ENCODE data around the gene TPD52L2.

DNA sequence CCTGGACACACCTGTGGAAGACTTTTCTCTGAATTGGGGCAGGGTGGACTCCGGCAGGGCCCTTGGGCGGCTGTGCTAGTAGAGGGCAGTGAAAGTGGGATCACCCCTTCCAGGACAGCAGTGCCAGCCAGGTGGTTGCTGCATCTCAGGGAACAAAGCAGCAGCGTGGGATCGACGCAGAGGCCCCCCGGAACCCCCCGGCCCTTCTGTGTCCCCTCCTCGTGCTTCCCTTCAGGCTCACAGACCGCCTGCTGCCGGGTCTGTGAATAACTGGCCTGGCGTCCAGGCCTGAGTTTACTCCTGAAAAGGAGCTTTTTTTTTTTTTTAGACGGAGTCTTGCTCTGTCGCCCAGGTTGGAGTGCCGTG lies 21.0 kb downstream of the TPD52L2 start:
- TF ChIP-seq, protein P1, sequence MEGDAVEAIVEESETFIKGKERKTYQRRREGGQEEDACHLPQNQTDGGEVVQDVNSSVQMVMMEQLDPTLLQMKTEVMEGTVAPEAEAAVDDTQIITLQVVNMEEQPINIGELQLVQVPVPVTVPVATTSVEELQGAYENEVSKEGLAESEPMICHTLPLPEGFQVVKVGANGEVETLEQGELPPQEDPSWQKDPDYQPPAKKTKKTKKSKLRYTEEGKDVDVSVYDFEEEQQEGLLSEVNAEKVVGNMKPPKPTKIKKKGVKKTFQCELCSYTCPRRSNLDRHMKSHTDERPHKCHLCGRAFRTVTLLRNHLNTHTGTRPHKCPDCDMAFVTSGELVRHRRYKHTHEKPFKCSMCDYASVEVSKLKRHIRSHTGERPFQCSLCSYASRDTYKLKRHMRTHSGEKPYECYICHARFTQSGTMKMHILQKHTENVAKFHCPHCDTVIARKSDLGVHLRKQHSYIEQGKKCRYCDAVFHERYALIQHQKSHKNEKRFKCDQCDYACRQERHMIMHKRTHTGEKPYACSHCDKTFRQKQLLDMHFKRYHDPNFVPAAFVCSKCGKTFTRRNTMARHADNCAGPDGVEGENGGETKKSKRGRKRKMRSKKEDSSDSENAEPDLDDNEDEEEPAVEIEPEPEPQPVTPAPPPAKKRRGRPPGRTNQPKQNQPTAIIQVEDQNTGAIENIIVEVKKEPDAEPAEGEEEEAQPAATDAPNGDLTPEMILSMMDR (IDR thresholded peaks at IDR 0.05): no peak
- TF ChIP-seq, protein P2, sequence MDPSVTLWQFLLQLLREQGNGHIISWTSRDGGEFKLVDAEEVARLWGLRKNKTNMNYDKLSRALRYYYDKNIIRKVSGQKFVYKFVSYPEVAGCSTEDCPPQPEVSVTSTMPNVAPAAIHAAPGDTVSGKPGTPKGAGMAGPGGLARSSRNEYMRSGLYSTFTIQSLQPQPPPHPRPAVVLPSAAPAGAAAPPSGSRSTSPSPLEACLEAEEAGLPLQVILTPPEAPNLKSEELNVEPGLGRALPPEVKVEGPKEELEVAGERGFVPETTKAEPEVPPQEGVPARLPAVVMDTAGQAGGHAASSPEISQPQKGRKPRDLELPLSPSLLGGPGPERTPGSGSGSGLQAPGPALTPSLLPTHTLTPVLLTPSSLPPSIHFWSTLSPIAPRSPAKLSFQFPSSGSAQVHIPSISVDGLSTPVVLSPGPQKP (IDR thresholded peaks at IDR 0.05; ENCODE audit: low read depth, low read length): no peak
- TF ChIP-seq TFCP2L1 (CRISPR knock-in tag; IDR thresholded peaks at IDR 0.05) (no peak), JUN (IDR thresholded peaks at IDR 0.05) (no peak), EP300 (IDR thresholded peaks at IDR 0.05) (no peak), SREBF2 (IDR thresholded peaks at IDR 0.05) (no peak), ZC3H11A (IDR thresholded peaks at IDR 0.05) (no peak), MAZ (IDR thresholded peaks at IDR 0.05; ENCODE audit: borderline replicate concordance, low read depth, low read length) (no peak), POLR2A (IDR thresholded peaks at IDR 0.05; ENCODE audit: low read length) (no peak), TP53 (CRISPR knock-in tag; IDR thresholded peaks at IDR 0.05) (no peak), RAD21 (conservative IDR thresholded peaks at IDR 0.05 in 1 of 2, IDR thresholded peaks at IDR 0.05 in 1 of 2) (no peak)
- TF ChIP-seq, protein P3, sequence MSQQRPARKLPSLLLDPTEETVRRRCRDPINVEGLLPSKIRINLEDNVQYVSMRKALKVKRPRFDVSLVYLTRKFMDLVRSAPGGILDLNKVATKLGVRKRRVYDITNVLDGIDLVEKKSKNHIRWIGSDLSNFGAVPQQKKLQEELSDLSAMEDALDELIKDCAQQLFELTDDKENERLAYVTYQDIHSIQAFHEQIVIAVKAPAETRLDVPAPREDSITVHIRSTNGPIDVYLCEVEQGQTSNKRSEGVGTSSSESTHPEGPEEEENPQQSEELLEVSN (IDR thresholded peaks at IDR 0.05; ENCODE audit: borderline replicate concordance, low read depth): no peak
- TF ChIP-seq, protein P4, sequence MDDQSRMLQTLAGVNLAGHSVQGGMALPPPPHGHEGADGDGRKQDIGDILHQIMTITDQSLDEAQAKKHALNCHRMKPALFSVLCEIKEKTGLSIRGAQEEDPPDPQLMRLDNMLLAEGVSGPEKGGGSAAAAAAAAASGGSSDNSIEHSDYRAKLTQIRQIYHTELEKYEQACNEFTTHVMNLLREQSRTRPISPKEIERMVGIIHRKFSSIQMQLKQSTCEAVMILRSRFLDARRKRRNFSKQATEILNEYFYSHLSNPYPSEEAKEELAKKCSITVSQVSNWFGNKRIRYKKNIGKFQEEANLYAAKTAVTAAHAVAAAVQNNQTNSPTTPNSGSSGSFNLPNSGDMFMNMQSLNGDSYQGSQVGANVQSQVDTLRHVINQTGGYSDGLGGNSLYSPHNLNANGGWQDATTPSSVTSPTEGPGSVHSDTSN (IDR thresholded peaks at IDR 0.05): no peak

All from A549 (cell line).